ENCODE data around the gene SLC35B2.
"Not testable (repeated sequence)": the region's sequence is repeated elsewhere in the genome, so short reads cannot be mapped to it uniquely, and the experiment has no call there.

Gene SLC35B2

DNA sequence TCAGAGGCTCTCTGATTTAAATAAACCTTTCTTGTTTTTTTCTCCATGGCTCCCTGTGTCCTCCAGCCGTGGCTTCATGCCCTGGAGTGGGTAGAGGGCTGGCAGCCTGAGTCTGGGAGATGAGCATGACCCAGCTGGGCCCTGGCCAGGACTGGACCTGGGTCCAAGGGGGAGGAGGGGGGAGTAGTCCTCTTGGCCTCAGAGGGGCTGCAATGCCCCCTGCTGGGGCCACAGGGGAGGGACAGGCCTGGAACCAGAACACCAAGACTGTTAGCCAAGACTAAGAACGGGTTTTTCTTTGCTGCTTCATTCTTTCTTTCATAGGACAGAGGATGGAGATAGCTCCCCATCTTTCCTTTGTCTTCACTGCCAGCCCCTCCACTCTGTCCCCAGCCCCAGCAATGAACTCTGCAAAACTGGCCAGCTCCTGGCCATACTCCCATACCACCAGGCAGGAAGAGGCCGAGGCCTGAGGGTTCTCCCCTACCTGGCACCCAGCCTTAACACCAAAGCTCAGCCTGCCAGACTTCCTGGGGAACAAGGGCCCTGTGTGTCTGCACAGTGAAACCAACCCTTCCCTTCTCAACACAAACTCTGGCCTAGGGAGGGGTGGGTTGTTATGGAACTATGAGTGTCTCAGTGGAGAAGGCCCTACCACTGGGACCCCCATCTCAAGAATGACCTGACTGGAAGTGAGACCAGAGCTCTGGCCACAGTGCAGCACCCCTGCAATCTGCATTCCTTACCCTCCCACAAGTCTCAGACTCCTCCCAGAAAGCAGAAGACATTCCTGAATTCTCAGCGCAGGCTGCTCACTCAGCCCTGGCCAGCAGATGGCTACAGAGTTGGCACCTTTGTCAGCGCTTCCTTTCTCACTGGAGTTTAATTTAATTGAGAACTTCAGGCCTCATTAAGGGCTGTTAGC lies 23.0 kb downstream of the SLC35B2 start:
- no peak for DNase-seq (ENCODE audit: low spot score)

DNA sequence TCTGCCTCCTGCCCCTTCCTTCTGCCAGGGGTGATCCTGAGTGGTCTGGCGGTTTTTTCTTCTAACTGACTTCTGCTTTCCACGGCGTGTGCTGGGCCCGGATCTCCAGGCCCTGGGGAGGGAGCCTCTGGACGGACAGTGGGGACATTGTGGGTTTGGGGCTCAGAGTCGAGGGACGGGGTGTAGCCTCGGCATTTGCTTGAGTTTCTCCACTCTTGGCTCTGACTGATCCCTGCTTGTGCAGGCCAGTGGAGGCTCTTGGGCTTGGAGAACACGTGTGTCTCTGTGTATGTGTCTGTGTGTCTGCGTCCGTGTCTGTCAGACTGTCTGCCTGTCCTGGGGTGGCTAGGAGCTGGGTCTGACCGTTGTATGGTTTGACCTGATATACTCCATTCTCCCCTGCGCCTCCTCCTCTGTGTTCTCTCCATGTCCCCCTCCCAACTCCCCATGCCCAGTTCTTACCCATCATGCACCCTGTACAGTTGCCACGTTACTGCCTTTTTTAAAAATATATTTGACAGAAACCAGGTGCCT lies 23.7 kb downstream of the SLC35B2 start:
- no peak for DNase-seq (ENCODE audit: low spot score)

DNA sequence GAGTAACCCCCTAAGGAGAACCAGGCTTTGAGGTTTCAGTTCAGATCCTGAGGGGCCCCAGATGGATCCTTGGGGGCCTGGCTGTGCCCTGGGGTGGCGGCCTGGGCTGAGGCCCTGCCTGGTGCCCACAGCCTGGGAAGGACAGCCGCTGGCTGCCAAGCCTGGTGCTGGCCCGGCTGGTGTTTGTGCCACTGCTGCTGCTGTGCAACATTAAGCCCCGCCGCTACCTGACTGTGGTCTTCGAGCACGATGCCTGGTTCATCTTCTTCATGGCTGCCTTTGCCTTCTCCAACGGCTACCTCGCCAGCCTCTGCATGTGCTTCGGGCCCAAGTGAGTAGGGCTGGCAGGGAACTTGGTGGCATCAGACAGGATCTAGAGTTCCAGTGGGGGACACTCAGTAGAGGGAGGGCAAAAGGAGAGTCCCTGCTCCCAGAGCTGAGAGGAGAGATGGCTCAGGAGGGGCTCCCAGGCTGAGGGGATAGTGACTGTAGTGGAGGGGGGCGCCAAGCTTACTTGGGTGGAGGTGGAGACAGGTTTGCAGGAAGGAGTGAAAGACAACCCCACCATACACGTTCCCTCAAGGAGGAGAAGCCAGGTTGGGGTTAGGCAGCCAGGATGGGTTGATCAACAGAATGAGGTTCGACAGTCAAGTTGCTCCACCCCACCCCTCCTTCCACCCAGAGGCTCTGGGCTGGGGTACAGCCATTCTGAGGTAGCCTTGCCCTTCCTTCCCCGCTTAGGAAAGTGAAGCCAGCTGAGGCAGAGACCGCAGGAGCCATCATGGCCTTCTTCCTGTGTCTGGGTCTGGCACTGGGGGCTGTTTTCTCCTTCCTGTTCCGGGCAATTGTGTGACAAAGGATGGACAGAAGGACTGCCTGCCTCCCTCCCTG lies 24.4 kb downstream of the SLC35B2 start:
- no peak for DNase-seq (ENCODE audit: low spot score)

DNA sequence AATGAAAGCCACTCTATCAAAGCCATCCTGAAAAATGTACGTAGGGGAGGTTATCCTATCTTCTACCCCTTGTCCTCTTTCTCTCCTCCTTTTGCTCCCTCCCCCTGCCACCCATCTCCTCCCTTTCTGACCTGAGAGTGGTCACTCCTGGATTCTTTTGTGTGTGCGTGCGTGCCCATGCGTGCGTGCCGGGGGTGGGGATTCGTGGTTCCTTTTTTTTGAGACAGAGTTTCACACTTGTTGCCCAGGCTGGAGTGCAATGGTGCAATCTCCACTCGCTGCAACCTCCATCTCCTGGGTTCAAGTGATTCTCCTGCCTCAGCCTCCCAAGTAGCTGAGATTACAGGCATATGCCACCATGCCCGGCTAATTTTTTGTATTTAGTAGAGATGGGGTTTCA lies 25.9 kb downstream of the SLC35B2 start:
- DNase-seq (ENCODE audit: low spot score): not testable (repeated sequence)

DNA sequence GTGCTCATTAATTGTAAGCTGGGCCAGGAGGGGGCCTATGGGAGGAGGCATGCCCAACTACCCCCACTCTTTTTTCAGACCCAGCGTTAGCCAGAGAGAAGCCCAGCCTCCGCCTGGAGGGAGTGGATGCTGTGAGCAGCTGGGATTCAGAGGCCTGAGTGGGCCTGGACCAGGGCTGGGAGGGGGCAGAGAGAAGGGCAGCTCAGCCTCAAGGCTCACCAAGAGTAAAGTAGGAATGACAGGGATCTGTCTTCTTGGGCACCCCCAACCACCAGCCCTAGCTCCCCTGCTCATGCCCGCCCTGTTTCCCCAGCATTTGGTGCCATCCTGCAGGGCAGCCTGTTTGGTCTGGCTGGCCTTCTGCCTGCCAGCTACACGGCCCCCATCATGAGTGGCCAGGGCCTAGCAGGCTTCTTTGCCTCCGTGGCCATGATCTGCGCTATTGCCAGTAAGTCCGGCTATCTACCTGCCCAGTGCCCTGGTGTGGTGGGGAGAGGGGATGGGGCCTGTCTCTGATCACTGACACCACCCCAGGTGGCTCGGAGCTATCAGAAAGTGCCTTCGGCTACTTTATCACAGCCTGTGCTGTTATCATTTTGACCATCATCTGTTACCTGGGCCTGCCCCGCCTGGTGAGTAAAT lies 27.2 kb downstream of the SLC35B2 start:
- no peak for DNase-seq (ENCODE audit: low spot score)

DNA sequence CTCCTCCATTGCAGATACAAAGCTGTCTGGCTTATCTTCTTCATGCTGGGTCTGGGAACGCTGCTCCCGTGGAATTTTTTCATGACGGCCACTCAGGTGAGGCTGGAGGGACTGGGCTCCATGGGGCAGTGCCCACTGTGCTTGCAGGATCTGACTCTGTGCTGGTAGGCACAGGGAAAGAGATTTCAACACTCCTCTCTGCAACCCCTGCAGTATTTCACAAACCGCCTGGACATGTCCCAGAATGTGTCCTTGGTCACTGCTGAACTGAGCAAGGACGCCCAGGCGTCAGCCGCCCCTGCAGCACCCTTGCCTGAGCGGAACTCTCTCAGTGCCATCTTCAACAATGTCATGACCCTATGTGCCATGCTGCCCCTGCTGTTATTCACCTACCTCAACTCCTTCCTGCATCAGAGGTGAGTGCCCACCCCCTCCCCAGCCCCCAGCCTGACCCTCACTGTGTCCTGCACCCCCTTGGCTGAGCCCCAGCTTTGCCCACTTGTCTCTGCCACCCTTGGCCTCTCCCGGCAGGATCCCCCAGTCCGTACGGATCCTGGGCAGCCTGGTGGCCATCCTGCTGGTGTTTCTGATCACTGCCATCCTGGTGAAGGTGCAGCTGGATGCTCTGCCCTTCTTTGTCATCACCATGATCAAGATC lies 27.8 kb downstream of the SLC35B2 start:
- DNase-seq (ENCODE audit: low spot score): no peak

DNA sequence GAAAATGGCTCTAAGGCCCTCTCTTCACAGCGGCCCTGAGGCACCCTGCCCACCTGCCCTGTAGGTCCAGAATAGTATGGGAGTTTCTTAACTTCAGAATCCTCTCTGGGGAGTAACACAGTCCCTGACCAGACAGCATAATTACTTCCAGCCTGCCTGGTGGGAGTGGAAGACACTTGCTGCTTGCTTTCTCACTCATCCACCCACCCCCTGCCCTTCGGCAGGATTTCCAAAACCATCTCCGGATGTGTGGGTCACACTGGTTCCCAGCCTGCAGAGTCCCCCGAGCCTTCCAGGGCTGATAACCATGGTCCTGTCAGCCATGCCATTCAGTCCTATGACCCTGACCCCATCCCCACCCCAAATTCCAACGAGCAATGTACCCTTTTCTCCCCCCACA lies 28.5 kb downstream of the SLC35B2 start:
- no peak for DNase-seq (ENCODE audit: low spot score)

DNA sequence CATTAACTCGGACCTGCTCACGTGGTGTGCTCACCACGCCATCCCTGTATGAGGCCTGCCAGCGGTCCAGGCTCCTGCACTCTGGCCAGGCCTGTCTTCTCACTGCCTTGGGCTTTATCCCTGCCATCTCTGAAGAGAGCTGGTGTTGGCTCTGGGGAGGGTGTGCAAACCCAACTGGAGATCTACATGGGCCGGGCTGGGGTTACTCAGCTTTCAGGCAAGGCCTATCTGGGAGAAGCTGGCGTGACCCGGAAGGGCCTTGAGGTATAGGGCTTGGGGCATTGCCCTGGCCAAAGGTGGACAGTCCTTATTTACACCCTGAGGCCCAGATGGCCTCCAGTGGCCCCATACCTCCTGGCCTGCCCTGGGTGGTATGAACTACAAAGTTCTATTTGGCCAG lies 28.9 kb downstream of the SLC35B2 start:
- no peak for DNase-seq (ENCODE audit: low spot score)

DNA sequence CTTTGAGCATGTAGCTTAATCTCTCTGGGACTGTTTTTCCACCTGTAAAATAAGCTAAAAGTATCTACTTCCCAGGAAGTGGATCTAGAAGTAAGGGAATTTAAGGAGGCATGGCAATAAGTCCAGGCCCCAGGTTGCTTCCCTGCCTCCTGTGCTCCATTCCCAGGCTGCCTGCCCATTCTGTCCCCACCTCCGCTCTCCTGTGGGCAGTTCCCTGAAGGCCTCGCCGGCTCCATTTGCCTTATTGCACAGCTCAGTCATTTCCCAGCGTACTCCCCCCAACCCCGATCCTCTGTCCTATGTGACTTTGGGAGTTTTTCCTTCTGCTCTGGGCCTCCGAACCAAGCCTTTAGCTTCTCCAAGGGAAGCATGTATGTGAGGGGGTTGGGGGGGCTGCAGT lies 29.3 kb downstream of the SLC35B2 start:
- no peak for DNase-seq (ENCODE audit: low spot score)

DNA sequence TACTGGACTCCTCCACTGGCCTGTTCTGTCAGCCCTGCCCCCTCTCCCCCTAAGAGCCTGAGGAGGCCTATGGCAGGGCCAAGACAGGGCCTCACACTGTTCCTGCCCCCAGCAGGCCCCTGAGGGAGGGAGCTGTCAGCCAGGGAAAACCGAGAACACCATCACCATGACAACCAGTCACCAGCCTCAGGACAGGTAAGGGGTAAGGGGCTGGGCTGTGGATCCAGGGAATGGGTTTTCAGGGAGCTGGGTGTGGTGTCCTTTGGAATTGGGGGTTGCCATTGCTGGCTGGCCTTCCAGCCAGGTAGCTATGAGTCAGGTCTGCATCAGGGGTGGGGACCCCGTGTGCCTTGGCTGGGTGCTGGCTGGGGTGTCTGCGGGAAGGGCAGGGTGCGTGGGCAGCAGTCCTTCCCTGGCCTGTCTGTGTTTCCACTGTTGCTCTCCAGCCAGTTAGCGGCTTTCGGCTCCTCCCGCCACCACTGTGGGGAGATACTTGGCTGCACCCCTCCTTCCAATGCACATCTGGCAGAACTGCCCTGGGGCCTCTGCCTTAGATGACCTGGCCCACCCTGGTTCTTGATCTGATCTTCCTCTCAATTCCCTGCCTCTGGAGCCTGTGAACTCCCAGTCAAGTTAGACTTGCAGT lies 30.1 kb downstream of the SLC35B2 start:
- no peak for DNase-seq (ENCODE audit: low spot score)

DNA sequence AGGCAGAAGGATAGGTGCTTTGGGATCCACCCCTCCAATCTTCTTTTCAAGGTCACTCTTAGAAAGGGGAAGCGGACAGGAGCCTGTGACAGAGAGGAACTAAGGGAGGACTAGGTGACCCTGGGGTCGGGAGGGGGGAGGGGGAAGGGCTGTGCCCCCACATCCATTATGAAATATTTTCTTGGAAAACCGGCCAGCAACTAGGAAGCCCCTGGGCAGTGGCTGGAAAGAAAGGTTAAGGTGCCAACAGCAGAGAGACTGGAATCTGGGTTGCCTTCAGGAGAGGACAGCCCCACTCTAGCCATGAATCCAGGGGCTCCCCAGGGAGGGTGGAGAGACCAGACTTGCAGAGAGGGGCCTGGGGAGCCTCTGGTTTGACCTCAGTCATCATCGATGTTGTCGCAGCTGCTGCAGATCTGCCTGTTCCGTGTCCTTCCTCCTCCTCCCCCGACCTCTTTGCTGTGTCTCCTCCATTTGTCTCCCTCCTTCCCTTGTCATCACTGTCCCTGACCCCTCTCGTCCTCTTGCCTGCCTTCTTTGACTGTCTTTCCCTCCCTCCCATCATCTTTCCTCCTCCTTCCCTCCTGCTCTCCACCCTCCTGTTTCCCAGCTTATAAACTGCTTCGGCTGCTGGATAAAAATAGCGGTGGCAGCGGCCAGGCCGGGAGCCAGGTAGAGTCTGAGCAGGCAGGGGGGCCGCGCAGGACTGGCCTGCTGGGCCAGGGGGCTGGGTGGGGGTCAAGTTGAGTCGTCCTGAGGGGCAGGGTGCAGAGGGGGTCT lies 30.8 kb downstream of the SLC35B2 start:
- no peak for DNase-seq (ENCODE audit: low spot score)

DNA sequence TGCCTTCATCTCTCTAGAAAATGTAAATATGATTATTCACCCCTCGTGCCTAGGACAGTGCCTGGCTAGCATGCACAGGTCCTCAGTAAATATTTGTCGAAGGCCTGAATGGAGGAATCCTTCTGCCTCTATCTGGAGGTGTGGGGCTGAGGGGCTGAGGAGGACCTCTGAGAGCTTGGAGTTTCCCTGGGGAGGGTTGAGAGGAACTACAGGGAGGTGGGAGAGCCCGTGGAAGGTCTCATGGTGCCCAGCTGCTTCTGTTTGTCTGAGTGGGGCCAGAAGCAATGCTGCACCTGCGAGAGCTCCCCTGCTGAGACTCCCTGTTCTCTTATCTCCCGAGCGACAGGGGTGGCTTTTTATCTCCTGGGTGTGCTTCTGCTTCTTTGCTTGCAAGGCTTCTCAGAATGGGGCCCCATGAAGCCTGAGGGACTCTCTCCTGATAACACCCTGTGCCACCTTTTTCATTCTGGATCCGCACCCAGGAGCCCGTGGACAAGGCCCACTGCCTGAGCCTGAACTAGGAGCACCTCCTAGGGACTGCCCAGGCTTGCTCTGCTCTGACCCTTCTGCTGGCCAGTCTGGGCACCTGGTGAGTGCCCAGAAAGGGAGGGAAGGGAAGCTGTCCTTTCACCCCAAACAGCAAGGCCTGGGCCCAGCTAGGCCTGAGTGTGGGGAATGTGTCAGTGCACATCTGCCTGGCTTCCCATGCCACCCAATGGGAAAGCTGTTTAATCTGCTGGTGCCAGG lies 31.6 kb downstream of the SLC35B2 start:
- DNase-seq (ENCODE audit: low spot score): no peak

DNA sequence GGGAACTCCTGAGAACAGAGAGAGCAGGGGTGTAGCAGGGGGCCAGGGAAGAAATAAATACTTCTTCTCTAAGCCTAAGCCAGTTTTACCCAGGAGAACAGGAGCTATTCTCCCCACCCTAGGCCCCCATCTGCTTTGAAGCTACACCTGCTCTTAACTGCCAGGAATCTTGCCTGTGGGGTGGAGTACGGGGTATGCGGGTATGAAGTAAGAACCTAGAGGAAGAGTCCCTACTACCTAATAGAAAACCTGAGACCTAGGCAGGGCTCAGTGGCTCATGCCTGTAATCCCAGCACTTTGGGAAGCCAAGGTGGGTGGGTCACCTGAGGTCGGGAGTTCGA lies 32.4 kb downstream of the SLC35B2 start:
- DNase-seq (ENCODE audit: low spot score): no peak

DNA sequence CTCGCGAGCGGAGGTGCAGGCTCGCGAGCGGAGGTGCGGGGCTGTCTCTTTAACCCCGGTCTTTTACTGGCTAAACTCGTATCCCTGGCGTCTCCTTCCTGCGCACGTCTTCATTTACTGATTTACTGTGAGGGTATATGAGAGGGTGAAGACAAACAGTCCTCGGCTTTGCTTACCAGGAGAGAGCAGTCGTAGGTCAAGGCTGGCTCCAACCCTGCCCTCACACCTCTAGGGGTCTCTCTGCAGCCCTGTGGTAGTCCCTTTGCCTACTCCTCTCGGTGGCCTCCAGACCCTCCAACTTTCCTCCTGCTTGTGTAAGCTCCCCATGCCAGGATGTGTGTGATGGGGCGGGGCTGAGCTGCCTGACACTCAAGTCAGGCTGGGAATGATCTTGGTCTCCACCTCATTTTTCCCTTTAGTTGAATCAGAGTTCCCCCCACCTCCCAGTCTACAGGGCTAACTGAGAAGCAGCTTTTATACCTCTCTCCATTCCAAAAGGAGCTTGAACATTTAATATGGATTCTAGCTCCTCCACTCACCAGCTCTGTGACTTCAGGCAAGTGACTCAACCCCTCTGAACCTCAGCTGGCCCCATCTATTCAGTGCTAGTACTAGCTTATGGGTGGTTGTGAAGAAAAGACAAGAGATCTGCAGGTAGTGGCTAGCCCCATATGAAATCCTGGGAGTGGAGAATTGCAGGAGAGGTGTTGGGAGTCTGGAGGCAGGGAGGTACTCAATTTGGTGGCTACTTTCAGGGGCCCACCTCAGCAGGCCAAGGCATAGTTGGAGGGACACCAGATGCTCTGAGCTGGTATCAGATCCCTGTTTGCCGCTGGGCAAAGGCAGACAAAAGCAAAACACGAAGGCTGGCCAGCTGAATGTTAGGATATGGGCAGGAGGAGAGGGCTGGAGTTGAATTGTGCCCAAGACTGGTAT lies 33.0 kb downstream of the SLC35B2 start:
- DNase-seq (ENCODE audit: low spot score): no peak

DNA sequence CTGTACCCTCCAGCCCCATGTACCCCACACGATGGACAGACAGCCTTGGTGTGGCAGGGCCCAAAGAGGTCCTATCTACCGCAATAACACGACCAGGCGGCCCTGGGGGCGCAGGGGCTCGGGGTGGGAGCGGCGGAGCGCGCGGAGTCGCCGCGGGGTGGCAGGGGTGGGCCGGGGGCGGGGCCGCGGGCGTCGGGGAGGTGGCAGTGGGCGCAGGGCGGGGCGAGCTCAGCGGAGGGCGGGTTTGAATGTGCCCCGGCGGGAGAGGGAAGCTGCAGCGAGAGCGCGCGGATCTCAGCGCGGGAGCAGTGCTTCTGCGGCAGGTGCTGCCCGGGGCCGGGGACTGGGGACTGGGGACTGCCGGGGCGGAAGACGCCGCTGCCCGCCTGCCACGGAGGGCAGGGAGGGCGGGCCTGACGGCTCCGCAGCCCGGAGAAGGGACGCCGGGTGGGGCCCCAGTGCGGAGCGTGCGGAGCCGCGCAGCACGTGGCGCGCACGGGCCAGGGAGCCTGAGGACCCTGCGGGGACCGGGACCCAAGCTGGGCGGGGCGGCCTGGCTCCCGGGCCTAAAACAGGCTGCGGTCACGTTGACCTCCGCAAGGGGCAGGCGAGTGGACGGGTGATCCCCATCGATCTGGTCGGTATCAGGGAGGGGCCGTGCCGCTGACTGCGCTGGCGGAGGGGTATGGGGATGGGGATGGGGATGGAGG lies 33.9 kb downstream of the SLC35B2 start, which contains the start of gene SLC29A1:
SLC29A1 (plus strand) TSS at position 277 of the 710 bp plus-strand sequence. CDS start 3,719 bp downstream, outside the sequence.
- DNase-seq (ENCODE audit: low spot score): no peak

DNA sequence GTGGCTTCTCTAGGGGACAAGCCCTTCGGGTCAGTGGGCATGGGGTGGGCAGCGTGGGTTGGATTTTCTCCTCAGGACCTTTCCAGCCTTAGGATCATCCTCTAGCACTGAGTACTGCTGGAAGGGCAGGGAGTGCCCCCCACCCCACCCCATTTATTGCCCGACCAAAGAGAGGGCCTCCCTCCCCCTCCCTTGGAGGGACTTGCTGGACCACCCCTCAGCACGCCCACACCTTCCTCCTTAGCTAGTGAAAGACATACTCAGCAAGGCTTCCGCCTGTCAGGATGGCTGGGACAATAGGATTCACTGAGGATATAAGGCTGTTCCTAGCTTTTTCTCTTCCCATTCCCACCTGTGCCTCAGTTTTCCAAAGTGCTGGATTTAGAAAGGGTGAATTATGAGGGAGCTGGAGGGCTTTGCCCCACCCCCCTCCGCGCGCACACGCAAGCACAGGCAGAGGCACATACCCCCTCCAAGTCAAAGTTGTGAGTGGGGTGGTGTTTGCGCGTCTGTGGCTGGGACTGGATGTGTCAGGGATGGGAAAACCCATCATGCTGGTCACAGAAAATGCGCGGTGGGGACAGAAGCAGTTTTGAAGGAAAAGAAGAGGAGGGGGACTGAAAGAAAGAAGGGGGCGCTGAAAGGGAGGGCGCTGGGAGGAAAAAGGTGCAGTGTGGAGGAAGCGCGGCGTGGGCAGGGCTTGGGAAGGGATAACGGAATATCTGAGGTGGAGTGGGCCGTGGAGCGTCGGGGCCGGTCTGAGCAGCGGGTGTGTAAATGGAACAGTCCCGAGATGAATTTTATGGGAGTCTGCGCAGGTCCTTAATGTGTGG lies 34.6 kb downstream of the SLC35B2 start:
- no peak for DNase-seq (ENCODE audit: low spot score)

DNA sequence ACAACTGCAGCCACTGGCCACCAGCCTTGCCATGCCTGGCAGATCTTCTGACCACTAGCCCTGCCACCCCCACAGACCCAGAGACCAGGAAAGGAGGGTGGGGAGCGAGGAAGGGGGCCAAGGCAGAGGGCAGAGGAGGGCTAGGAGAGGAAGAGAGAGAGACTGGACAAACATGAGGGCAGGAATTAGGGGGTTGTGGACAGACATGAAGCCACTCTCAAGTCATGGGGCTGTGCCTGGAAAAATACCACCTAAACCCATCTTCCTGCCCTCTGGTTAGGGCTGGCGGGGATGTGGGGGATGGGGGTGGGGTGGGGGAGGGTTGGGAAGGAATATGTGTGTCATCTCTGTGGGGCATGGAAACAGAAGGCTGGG lies 35.4 kb downstream of the SLC35B2 start:
- DNase-seq (ENCODE audit: low spot score): no peak
